Stimulated activated CD4-positive, alpha-beta T cell treated with anti-CD3 and anti-CD28 coated beads, Interleukin-2, amount 100 ng/mL, for 4 hours (primary cell): ENCODE data around the gene ZMAT5.

Source experiments
- DNase-seq: peaks from one replicate; pipeline ENCODE4 v3.0.0-alpha.2; 2020; ENCODE audit warnings: low read depth

Gene ZMAT5

GRCh38 chr22:29706486-29706885 is 60.3 kb downstream of the ZMAT5 start:
- DNase-seq: no peak

GRCh38 chr22:29705651-29706050 is 61.2 kb downstream of the ZMAT5 start:
- no peak for DNase-seq

- DNase-seq: no peak
Observed at GRCh38 chr22:29704528-29705285, 62.1 kb downstream of the ZMAT5 start.

- DNase-seq: no peak
Observed at GRCh38 chr22:29703569-29704195, 63.1 kb downstream of the ZMAT5 start.

GRCh38 chr22:29702931-29703501 is 63.8 kb downstream of the ZMAT5 start:
- no peak for DNase-seq

GRCh38 chr22:29702000-29702930 is 64.5 kb downstream of the ZMAT5 start:
- no peak for DNase-seq

GRCh38 chr22:29701155-29701999 is 65.4 kb downstream of the ZMAT5 start:
- DNase-seq: peak; percentile 9

GRCh38 chr22:29700900-29701154 is 66.0 kb downstream of the ZMAT5 start:
- no peak for DNase-seq

GRCh38 chr22:29700206-29700899 is 66.5 kb downstream of the ZMAT5 start:
- DNase-seq: no peak

GRCh38 chr22:29697853-29698598 is 68.8 kb downstream of the ZMAT5 start:
- DNase-seq: no peak

GRCh38 chr22:29695129-29695926 is 71.5 kb downstream of the ZMAT5 start:
- no peak for DNase-seq

GRCh38 chr22:29693671-29694070 is 73.1 kb downstream of the ZMAT5 start:
- DNase-seq: no peak

- no peak for DNase-seq
Observed at GRCh38 chr22:29693161-29693560, 73.6 kb downstream of the ZMAT5 start.

- DNase-seq: no peak
Observed at GRCh38 chr22:29692327-29692640, 74.5 kb downstream of the ZMAT5 start.

GRCh38 chr22:29691636-29692326 is 75.0 kb downstream of the ZMAT5 start:
- no peak for DNase-seq

GRCh38 chr22:29690476-29690875 is 76.3 kb downstream of the ZMAT5 start:
- no peak for DNase-seq

- DNase-seq: peak; percentile 10
Observed at GRCh38 chr22:29689880-29690213, 77.0 kb downstream of the ZMAT5 start.

- DNase-seq: no peak
Observed at GRCh38 chr22:29689206-29689879, 77.5 kb downstream of the ZMAT5 start.

- no peak for DNase-seq
Observed at GRCh38 chr22:29684244-29684643, 82.6 kb downstream of the ZMAT5 start.
